Muscle of leg (tissue), 11 donors: ENCODE data around the gene C8G. TPM values are rescaled to one million over a fixed set of nuclear protein-coding genes. Genes with fewer than 3 reads are reported as not detected.

Experiments used
- DNase-seq: peaks from one replicate; pipeline ENCODE4 v3.0.0; 2013
- H3K27ac ChIP-seq: one replicate; pipeline ENCODE4 v1.5.1; 2013; ENCODE audit warnings: mild to moderate bottlenecking, low read length, control low read depth
- H3K27me3 ChIP-seq: one replicate; pipeline ENCODE4 v1.6.1; 2013; ENCODE audit warnings: low read length; ENCODE audit not compliant: control insufficient read depth, insufficient read depth
- H3K36me3 ChIP-seq: one replicate; pipeline ENCODE4 v1.6.1; 2013; ENCODE audit warnings: low read length; ENCODE audit not compliant: control insufficient read depth, insufficient read depth
- H3K4me1 ChIP-seq: one replicate; pipeline ENCODE4 v1.6.1; 2013; ENCODE audit warnings: low read length; ENCODE audit not compliant: control insufficient read depth, insufficient read depth
- H3K4me3 ChIP-seq: one replicate; pipeline ENCODE4 v1.5.1; 2013; ENCODE audit warnings: low read length, control low read depth
- H3K9me3 ChIP-seq: replicated peaks from 2 replicates; pipeline ENCODE4 v1.6.1; 2013; ENCODE audit warnings: low read depth, low read length; ENCODE audit not compliant: control insufficient read depth
- WGBS: methylation state at CpG from one replicate; pipeline ENCODE4 v1.1.5; 2013; ENCODE audit warnings: missing lambda C conversion rate; ENCODE audit not compliant: insufficient coverage; 5-methylcytosine and 5-hydroxymethylcytosine counted together
- polyA plus RNA-seq, 8 donors: library from polyadenylated mRNA; unstranded; fragments of 120-200 nt; gene quantifications; one replicate each; pipeline versions ENCODE4 v1.2.1 to v1.2.3, GENCODE V29; 2013; ENCODE audit warnings: inconsistent platforms in 1 of 8, low replicate concordance in 1 of 8; ENCODE audit not compliant: insufficient read length in 8 of 8, insufficient read depth in 1 of 8
- total RNA-seq: library from RNA; stranded (reverse); fragments of 120-200 nt; gene quantifications from one replicate; pipeline ENCODE4 v1.2.4, GENCODE V29; 2013

The C8G gene
- total and polyA plus RNA-seq, 9 donors: 0.17 to 2.3 (median 0.72) TPM; not detected in 1

- WGBS: 98% methylated on average over 12 of the region's 14 CpGs
- peaks cover 63% of the 10 kb centered on the region for H3K36me3 ChIP-seq
- H3K4me1 ChIP-seq: peaks cover 2% of the 10 kb centered on the region
- H3K27ac ChIP-seq: no peak overlapping the region
- H3K9me3 ChIP-seq: no peaks in the 10 kb centered on the region
- H3K4me3 ChIP-seq: no peak overlapping the region
- no peaks in the 10 kb centered on the region for H3K27me3 ChIP-seq
- no peak for DNase-seq
Observed at GRCh38 chr9:136920734-136921231, 24.3 kb upstream of the C8G start.

- H3K4me3 ChIP-seq: no peak overlapping the region
- peaks cover 2% of the 10 kb centered on the region for H3K4me1 ChIP-seq
- WGBS: 100% methylated on average over 1 of the region's 11 CpGs
- H3K36me3 ChIP-seq: peaks cover 61% of the 10 kb centered on the region
- no peaks in the 10 kb centered on the region for H3K27me3 ChIP-seq
- DNase-seq: no peak
- no peaks in the 10 kb centered on the region for H3K9me3 ChIP-seq
- H3K27ac ChIP-seq: no peak overlapping the region
Observed at GRCh38 chr9:136921307-136921706, 23.7 kb upstream of the C8G start.

GRCh38 chr9:136921718-136922117 lies 23.3 kb upstream of the C8G start:
- WGBS: 81% methylated on average over 8 of the region's 10 CpGs
- H3K27ac ChIP-seq: no peak overlapping the region
- H3K36me3 ChIP-seq: peaks cover 61% of the 10 kb centered on the region
- peaks cover 2% of the 10 kb centered on the region for H3K4me1 ChIP-seq
- no peak overlapping the region for H3K4me3 ChIP-seq
- H3K9me3 ChIP-seq: no peaks in the 10 kb centered on the region
- DNase-seq: no peak
- H3K27me3 ChIP-seq: no peaks in the 10 kb centered on the region

GRCh38 chr9:136922540-136922939 lies 22.5 kb upstream of the C8G start:
- H3K4me3 ChIP-seq: no peak overlapping the region
- WGBS: 87% methylated on average over 18 of the region's 19 CpGs
- H3K9me3 ChIP-seq: no peaks in the 10 kb centered on the region
- H3K27me3 ChIP-seq: no peaks in the 10 kb centered on the region
- H3K36me3 ChIP-seq: peaks cover 60% of the 10 kb centered on the region
- peaks cover 2% of the 10 kb centered on the region for H3K4me1 ChIP-seq
- DNase-seq: no peak
- no peak overlapping the region for H3K27ac ChIP-seq

GRCh38 chr9:136923881-136924280 lies 21.2 kb upstream of the C8G start:
- no peaks in the 10 kb centered on the region for H3K27me3 ChIP-seq
- peaks cover 63% of the 10 kb centered on the region for H3K36me3 ChIP-seq
- peaks cover 5% of the 10 kb centered on the region for H3K4me1 ChIP-seq
- no peaks in the 10 kb centered on the region for H3K9me3 ChIP-seq
- no peak overlapping the region for H3K4me3 ChIP-seq
- no peak for DNase-seq
- no peak overlapping the region for H3K27ac ChIP-seq
- 93% methylated on average over 14 of the region's 19 CpGs for WGBS

GRCh38 chr9:136925414-136926153 lies 19.5 kb upstream of the C8G start:
- Histone ChIP-seq H3K9me3 (no peaks in the 10 kb centered on the region), H3K36me3 (peaks cover 53% of the 10 kb centered on the region), H3K27ac (no peak overlapping the region), H3K4me1 (peaks cover 5% of the 10 kb centered on the region), H3K27me3 (no peaks in the 10 kb centered on the region), H3K4me3 (no peak overlapping the region)
- 75% methylated on average over 31 of the region's 33 CpGs for WGBS
- DNase-seq: peak; percentile 28

- WGBS: 83% methylated on average over 9 of the region's 9 CpGs
- Histone ChIP-seq H3K27me3 (no peaks in the 10 kb centered on the region), H3K9me3 (no peaks in the 10 kb centered on the region), H3K4me3 (no peak overlapping the region), H3K36me3 (peaks cover 46% of the 10 kb centered on the region), H3K27ac (no peak overlapping the region), H3K4me1 (peaks cover 5% of the 10 kb centered on the region)
- no peak for DNase-seq
Observed at GRCh38 chr9:136926154-136926704, 18.8 kb upstream of the C8G start.

GRCh38 chr9:136926749-136927148 lies 18.3 kb upstream of the C8G start:
- H3K36me3 ChIP-seq: peaks cover 43% of the 10 kb centered on the region
- H3K27ac ChIP-seq: no peak overlapping the region
- H3K9me3 ChIP-seq: no peaks in the 10 kb centered on the region
- H3K27me3 ChIP-seq: no peaks in the 10 kb centered on the region
- DNase-seq: no peak
- H3K4me1 ChIP-seq: peaks cover 5% of the 10 kb centered on the region
- no peak overlapping the region for H3K4me3 ChIP-seq
- 92% methylated on average over 13 of the region's 13 CpGs for WGBS

GRCh38 chr9:136927343-136928271 lies 17.4 kb upstream of the C8G start:
- DNase-seq: no peak
- no peaks in the 10 kb centered on the region for H3K27me3 ChIP-seq
- WGBS: 84% methylated on average over 11 of the region's 23 CpGs
- H3K36me3 ChIP-seq: peaks cover 36% of the 10 kb centered on the region
- H3K9me3 ChIP-seq: no peaks in the 10 kb centered on the region
- no peak overlapping the region for H3K27ac ChIP-seq
- no peak overlapping the region for H3K4me3 ChIP-seq
- peaks cover 5% of the 10 kb centered on the region for H3K4me1 ChIP-seq

GRCh38 chr9:136928591-136928990 lies 16.5 kb upstream of the C8G start:
- Histone ChIP-seq H3K4me3 (no peak overlapping the region), H3K27ac (no peak overlapping the region)
- WGBS: 76% methylated on average over 9 of the region's 9 CpGs

More at GRCh38 chr9:136928591-136928990, 16.5 kb upstream of the C8G start:
- Histone ChIP-seq H3K9me3 (no peaks in the 10 kb centered on the region), H3K36me3 (peaks cover 38% of the 10 kb centered on the region), H3K4me1 (peaks cover 5% of the 10 kb centered on the region), H3K27me3 (no peaks in the 10 kb centered on the region)
- no peak for DNase-seq
